Raji (cell line): ENCODE measurements around the gene MUSK.

Source experiments
- POLR2A ChIP-seq: IDR thresholded peaks from 2 replicates; pipeline ENCODE4 v1.6.1; 2011; ENCODE audit warnings: low read depth, low read length, control low read depth; ENCODE audit not compliant: insufficient read depth

Gene MUSK

DNA sequence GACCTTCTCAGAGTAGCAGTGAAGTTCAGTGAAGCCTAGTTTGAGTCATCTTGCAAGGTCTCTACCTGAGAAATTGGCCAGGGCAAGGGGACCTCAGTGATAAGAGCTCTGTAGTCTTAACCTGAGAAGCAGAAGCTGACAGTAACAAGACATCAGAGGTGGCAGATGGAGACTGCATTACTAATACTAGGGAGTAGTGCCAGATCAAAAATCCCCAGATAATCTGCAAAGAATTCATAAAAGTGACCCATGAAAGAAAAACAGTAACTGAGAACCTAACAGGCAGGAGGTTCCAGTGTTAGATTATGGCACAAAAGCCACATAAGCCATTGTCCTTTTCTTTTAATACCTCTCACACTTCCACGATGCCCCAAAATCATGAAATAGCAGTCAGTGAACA, 175.5 kb downstream of the MUSK start:
- TF ChIP-seq POLR2A, result no peak

DNA sequence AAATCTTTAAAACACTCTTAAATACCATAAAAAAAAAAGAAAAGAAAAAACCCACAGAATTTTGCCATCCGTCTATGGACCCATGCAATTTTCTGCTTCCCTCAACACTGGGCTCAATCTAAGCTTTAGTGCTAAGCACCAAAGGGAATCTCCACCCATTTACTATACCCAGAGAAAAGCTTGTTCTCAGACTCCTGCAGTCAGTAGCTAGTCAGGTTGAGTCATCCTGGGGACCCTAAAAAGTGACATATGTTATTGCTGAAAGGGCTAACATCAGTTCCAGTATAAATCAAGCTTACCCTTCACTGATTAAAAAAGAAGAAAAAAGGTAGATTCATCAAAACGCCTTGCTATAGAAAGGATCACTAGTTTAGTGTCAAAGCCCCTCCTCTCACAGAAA, 177.6 kb downstream of the MUSK start:
- no peak for TF ChIP-seq POLR2A

DNA sequence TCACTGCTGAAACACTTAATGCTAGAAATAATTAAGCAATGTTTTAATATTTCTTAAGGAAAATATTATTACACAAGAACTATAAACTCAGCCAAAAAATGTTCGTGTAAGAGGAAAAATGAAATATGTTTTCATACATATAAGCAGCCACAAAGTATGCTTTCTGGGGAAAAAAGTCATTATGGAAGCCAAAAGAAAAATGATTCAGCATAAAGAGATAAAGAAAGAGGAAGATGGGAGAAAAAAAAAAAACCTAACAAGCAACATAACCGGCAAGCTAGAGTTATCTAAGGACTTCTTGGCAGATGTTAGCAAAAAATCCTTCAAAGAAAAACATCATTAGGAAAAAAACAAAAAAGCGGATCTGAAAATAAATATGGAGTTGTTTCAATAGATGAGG, 179.1 kb downstream of the MUSK start:
- TF ChIP-seq POLR2A, result no peak

DNA sequence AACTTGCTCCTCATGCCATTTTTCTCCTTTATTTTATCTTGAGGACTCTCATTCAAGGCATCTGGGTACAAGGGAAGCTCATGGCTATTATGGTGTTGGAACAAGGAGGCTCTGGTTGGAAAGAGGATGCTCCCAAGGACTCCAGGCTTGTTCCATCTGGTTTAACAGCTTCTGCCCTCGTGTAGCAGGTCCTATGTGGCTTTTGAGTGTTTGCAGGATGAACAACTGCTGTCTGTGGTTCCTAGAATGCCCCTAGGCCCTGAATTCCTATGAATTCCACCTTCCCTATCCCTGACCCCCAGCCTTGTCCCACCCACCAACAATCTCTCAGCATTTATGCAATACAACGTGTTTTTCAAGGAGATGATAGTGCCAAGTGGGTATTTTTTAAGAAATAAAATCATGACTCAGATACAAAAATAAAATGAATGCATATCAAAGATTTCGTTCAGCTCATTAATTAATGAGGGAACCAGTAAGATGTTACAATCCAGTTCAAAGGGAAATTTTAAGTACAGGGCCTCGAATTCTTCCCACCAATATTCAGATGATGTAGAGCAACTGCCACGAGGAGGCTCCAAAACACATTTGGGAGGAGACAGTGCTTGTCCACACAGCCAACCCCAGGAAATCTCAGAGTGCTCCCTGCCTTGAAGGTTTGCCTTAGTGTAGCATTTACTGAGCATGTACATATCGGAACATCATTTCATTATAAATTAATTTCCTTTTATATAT, 182.0 kb downstream of the MUSK start:
- no peak for TF ChIP-seq POLR2A
